CD4-positive, alpha-beta T cell (primary cell): ENCODE measurements around the gene NFATC1. TPM values are rescaled to one million over a fixed set of nuclear protein-coding genes. Genes with fewer than 3 reads are reported as not detected.

Experiments
- ATAC-seq: fragments of 200-7000 bp; cut with Tn5 transposase; one replicate; pipeline ENCODE4 v1.10.0; 2022; ENCODE audit warnings: mild to moderate bottlenecking; ENCODE audit not compliant: poor library complexity
- CTCF ChIA-PET: fragments of 350-600 bp; sonication (Branson Sonifier 250); formaldehyde crosslinking; loops from one replicate; lab custom pipeline; 2021; ENCODE audit warnings: antibody characterized with exemption, inconsistent platforms; lab: Charles Lee
- POLR2A ChIA-PET: fragments of 350-600 bp; sonication (Branson Sonifier 250); formaldehyde crosslinking; loops from one replicate; lab custom pipeline; 2021; ENCODE audit warnings: antibody characterized with exemption, inconsistent platforms; lab: Charles Lee
- DNase-seq, 14 experiments: peaks; one replicate each; pipeline ENCODE4 v3.0.0-alpha.2; 2013 to 2020; ENCODE audit warnings: mixed read lengths in 2 of 14
- H3K27ac ChIP-seq, 2 donors: one replicate each; pipeline versions ENCODE4 v1.5.1 to v1.7.0; 2013; ENCODE audit warnings: low read length in 2 of 2, low read depth in 1 of 2, mild to moderate bottlenecking in 1 of 2
- H3K27me3 ChIP-seq, 2 experiments: 1 replicate in 1 of 2; 2 replicates in 1 of 2; pipeline versions ENCODE4 v1.6.1 to v1.7.0; 2013; ENCODE audit warnings: low read length in 2 of 2, control low read depth in 1 of 2, mild to moderate bottlenecking in 1 of 2, moderate library complexity in 1 of 2; ENCODE audit not compliant: insufficient read depth in 2 of 2, control insufficient read depth in 1 of 2
- H3K36me3 ChIP-seq: one replicate; pipeline ENCODE4 v1.6.1; 2013; ENCODE audit warnings: low read length, control low read depth; ENCODE audit not compliant: insufficient read depth
- H3K4me1 ChIP-seq: one replicate; pipeline ENCODE4 v1.6.1; 2013; ENCODE audit warnings: low read length, control low read depth; ENCODE audit not compliant: insufficient read depth
- H3K4me3 ChIP-seq: one replicate; pipeline ENCODE4 v1.5.1; 2013; ENCODE audit warnings: mild to moderate bottlenecking, low read length, moderate library complexity
- H3K9me3 ChIP-seq, 2 experiments: 1 replicate in 1 of 2; 2 replicates in 1 of 2; pipeline versions ENCODE4 v1.6.1 to v1.7.0; 2013; ENCODE audit warnings: low read length in 2 of 2, mild to moderate bottlenecking in 2 of 2, control low read depth in 1 of 2, moderate library complexity in 1 of 2; ENCODE audit not compliant: control insufficient read depth in 1 of 2, insufficient read depth in 1 of 2
- H3K27ac Mint-ChIP-seq: one replicate; pipeline ENCODE4 v1.8.0; 2020; ENCODE audit warnings: mixed read lengths
- H3K27me3 Mint-ChIP-seq: one replicate; pipeline ENCODE4 v1.8.0; 2021; ENCODE audit warnings: mixed read lengths
- H3K36me3 Mint-ChIP-seq: one replicate; pipeline ENCODE4 v1.8.0; 2021; ENCODE audit warnings: low read depth, mixed read lengths
- H3K4me1 Mint-ChIP-seq: one replicate; pipeline ENCODE4 v1.8.0; 2021; ENCODE audit warnings: low read depth, mixed read lengths
- H3K4me3 Mint-ChIP-seq: one replicate; pipeline ENCODE4 v1.8.0; 2020; ENCODE audit warnings: mild to moderate bottlenecking, mixed read lengths
- H3K9me3 Mint-ChIP-seq: one replicate; pipeline ENCODE4 v1.8.0; 2020; ENCODE audit warnings: mixed read lengths
- intact Hi-C, 2 experiments: fragments of 100-400 bp; cut with DNase I in 1 of 2; cut with micrococcal nuclease in 1 of 2; formaldehyde crosslinking; loops; one replicate each; pipeline versions ENCODE4 v1.15.1 to v1.9.0; 2023 to 2025; cut with DNase I, micrococcal nuclease
- total RNA-seq, 174 experiments: library from RNA in 2 of 174; stranded (reverse) in 2 of 174; gene quantifications; one replicate each; pipeline ENCODE4 v1.2.3 and lab custom pipeline; 2021 to 2026
- TF ChIP-seq, protein P1 (sequence below): fragments of 200-600 bp; IDR thresholded peaks from one replicate; pipeline ENCODE4 v1.8.0; 2022; ENCODE audit warnings: antibody characterized with exemption, mild to moderate bottlenecking

NFATC1 gene
- total RNA-seq, 2 experiments from 2014 or later = 107 to 113 TPM

DNA sequence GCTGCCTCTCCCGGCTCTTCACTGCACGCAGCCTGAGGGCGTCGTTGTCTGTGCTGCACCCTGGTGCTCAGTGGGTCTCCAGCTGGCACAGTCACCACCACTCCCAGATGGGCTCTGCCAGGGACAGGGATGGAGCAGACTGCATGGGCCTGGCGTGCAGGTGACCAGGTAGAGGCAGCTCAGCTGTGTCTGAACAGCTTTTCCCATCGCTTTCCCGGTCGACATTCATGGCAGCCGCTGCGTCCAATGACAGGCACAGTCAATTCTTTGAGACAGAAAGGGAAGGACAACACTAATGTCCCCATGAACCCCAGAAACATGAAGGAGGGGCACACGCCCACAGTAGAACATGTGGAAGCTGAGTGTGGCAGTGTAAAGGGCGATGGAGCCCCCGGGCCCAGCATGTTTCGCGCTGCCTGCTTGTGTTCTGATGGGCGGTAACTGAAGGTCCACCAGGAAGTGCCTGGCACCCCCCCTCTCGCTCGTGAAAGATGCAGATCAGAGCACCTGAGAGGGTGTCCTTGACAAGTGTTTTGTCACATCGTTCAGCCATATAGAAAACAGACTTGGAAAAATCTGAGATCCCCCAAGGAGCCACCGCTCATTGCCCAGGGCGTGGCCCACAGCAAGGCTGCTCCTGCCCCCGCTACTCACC, 122.4 kb downstream of the NFATC1 start:
- Histone ChIP-seq H3K36me3 (peaks cover 4% of the 10 kb centered on the region), H3K4me3 (no peak overlapping the region), H3K27ac (peak overlapping the region; percentile 8 to 24), H3K27me3 (no peaks in the 10 kb centered on the region), H3K4me1 (peaks cover 74% of the 10 kb centered on the region), H3K9me3 (no peaks in the 10 kb centered on the region)
- TF ChIP-seq, protein P1, sequence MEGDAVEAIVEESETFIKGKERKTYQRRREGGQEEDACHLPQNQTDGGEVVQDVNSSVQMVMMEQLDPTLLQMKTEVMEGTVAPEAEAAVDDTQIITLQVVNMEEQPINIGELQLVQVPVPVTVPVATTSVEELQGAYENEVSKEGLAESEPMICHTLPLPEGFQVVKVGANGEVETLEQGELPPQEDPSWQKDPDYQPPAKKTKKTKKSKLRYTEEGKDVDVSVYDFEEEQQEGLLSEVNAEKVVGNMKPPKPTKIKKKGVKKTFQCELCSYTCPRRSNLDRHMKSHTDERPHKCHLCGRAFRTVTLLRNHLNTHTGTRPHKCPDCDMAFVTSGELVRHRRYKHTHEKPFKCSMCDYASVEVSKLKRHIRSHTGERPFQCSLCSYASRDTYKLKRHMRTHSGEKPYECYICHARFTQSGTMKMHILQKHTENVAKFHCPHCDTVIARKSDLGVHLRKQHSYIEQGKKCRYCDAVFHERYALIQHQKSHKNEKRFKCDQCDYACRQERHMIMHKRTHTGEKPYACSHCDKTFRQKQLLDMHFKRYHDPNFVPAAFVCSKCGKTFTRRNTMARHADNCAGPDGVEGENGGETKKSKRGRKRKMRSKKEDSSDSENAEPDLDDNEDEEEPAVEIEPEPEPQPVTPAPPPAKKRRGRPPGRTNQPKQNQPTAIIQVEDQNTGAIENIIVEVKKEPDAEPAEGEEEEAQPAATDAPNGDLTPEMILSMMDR = no peak
- H3K9me3 Mint-ChIP-seq = no peaks in the 10 kb centered on the region
- H3K27me3 Mint-ChIP-seq = no peaks in the 10 kb centered on the region
- ChIA-PET CTCF (interaction anchor here (1.0 kb wide), 1 partner anchor 113 kb away, joined by 3 read pairs; no protein-coding TSS in a partner anchor), POLR2A (no interaction called here)
- H3K4me3 Mint-ChIP-seq = peak overlapping the region; percentile 79
- peaks cover 78% of the 10 kb centered on the region for H3K4me1 Mint-ChIP-seq
- intact Hi-C loops = loop anchor here in 1 of 2 experiments (5.0 kb wide), 1 partner anchor 51 kb away; no protein-coding TSS in a partner anchor
- peak in 1 of 14 experiments; percentile 15 for DNase-seq
- H3K36me3 Mint-ChIP-seq = peaks cover 17% of the 10 kb centered on the region
- peak overlapping the region; percentile 96 for H3K27ac Mint-ChIP-seq
- no peak for ATAC-seq

DNA sequence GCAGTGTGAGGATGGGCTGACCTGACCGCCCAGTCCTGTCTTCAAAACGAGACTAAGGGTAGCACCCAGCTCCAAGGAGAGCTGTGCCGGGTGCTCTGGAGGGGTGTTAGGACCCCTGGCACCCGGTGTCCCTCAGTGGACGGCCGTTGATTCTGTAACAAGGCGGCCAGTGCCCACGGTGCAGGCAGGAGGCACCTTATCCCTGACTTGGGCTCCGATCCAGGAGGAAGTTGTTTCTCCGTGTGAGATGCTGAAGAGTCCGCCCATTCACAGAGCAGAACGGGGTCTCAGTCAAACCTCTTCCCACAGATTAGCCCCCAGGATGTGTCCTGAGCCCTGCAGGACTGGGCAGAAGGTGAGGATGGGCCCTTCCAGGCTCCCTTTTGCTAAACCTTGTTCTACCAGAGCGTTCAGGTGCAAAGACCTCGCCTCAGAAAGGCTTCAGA, 123.0 kb downstream of the NFATC1 start:
- Mint-ChIP-seq H3K4me3 (no peak overlapping the region), H3K27ac (peak overlapping the region; percentile 96), H3K27me3 (no peaks in the 10 kb centered on the region), H3K9me3 (no peaks in the 10 kb centered on the region), H3K36me3 (peaks cover 21% of the 10 kb centered on the region), H3K4me1 (peaks cover 83% of the 10 kb centered on the region)
- peaks cover 80% of the 10 kb centered on the region for H3K4me1 ChIP-seq
- ChIA-PET POLR2A (interaction anchor here (1.8 kb wide), 1 partner anchor 121 kb away, joined by 7 read pairs; no protein-coding TSS in a partner anchor), CTCF (no interaction called here)
- peak overlapping the region in 1 of 2 donors; percentile 24 for H3K27ac ChIP-seq
- H3K36me3 ChIP-seq = peaks cover 1% of the 10 kb centered on the region
- intact Hi-C loops = loop anchor here in 1 of 2 experiments (5.0 kb wide), 1 partner anchor 51 kb away; no protein-coding TSS in a partner anchor
- DNase-seq (peak in 1 of 14 experiments; percentile 13), ATAC-seq (no peak)
- no peak overlapping the region for H3K4me3 ChIP-seq
- TF ChIP-seq, protein P1 = no peak
- H3K27me3 ChIP-seq = no peaks in the 10 kb centered on the region
- no peaks in the 10 kb centered on the region for H3K9me3 ChIP-seq

DNA sequence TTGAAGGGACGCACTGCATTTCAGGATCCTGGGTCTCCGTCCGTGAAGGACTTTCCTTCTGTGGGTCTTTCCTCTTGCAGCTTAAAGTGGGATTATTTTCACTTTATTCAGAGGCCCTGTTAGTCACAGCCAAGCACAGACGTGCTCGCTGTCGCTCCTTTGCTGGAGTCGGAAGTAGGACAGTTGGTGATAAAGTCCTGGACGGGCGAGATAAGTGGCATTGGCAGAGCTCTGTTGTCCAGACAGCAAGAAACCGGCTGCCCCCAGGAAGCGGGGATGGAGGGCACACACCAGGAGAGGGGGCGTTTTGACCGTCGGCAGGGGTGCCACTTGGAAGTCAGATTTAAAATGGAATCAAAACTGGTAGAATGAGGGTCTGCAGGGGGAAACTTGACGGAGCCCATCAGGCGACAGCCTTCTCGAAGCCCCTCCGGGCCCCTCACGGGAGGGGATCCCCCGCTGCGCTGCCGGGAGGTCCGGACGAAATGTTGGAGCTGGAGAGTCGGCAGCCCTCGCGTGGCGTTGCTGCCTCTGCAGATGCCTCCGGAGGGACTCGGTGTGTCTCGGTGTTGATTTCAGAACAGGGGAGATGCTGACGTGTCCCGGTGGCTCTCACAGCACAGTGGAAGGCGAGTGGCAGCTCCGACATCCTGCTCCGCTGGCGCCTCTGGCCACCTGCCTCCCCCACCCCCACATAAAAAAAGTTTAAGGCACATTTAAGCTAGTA, 124.2 kb downstream of the NFATC1 start:
- peak; percentile 15 for ATAC-seq
- Histone ChIP-seq H3K36me3 (no peaks in the 10 kb centered on the region), H3K27ac (no peak overlapping the region), H3K9me3 (no peaks in the 10 kb centered on the region), H3K4me1 (peaks cover 92% of the 10 kb centered on the region), H3K4me3 (peak overlapping the region; percentile 24), H3K27me3 (no peaks in the 10 kb centered on the region)
- peak overlapping the region; percentile 88 for H3K4me3 Mint-ChIP-seq
- TF ChIP-seq, protein P1 = no peak
- H3K27me3 Mint-ChIP-seq = no peaks in the 10 kb centered on the region
- ChIA-PET POLR2A (interaction anchor here (0.7 to 2.3 kb wide), 5 partner anchors 12 to 122 kb away, joined by 3 to 7 read pairs (median 4); no protein-coding TSS in a partner anchor), CTCF (no interaction called here)
- H3K27ac Mint-ChIP-seq = peak overlapping the region; percentile 96
- intact Hi-C loops = loop anchor here in 1 of 2 experiments (5.0 to 10.0 kb wide), 2 partner anchors 53 to 445 kb away; partner anchors contain the start of gene HSBP1L1
- no peaks in the 10 kb centered on the region for H3K9me3 Mint-ChIP-seq
- DNase-seq = peak in 11 of 14 experiments; percentile 25 to 72 (median 53)
- H3K4me1 Mint-ChIP-seq = peaks cover 90% of the 10 kb centered on the region
- H3K36me3 Mint-ChIP-seq = peaks cover 23% of the 10 kb centered on the region
